DND-41 (cell line): ENCODE measurements around the gene ATP9B.
A peak's percentile ranks its signal among the peaks of the same experiment; 100 is the strongest.

Experiments used
- ATAC-seq: fragments of 200-7000 bp; cut with Tn5 transposase; 3 replicates; pipeline ENCODE4 v1.9.1; 2021; ENCODE audit warnings: low read depth; ENCODE audit not compliant: insufficient read depth
- DNase-seq: peaks from one replicate; pipeline ENCODE4 v3.0.0-alpha.2; 2020
- H2AFZ ChIP-seq: 2 replicates; pipeline ENCODE4 v1.6.0; 2012; ENCODE audit warnings: low read depth, low read length
- H3K27ac ChIP-seq: 2 replicates; pipeline ENCODE4 v1.5.1; 2012; ENCODE audit warnings: low read length, inconsistent platforms
- H3K27me3 ChIP-seq: fragments of 200-600 bp; sonication (generic); 2 replicates; pipeline ENCODE4 v1.6.0; 2012; ENCODE audit warnings: low read length, mild to moderate bottlenecking, inconsistent platforms; ENCODE audit not compliant: insufficient read depth, poor library complexity
- H3K36me3 ChIP-seq: 2 replicates; pipeline ENCODE4 v1.5.1; 2012; ENCODE audit warnings: low read length, inconsistent platforms; ENCODE audit not compliant: insufficient read depth
- H3K4me1 ChIP-seq: 2 replicates; pipeline ENCODE4 v1.5.1; 2012; ENCODE audit warnings: mild to moderate bottlenecking, low read length; ENCODE audit not compliant: insufficient read depth
- H3K4me2 ChIP-seq: 2 replicates; pipeline ENCODE4 v1.6.0; 2012; ENCODE audit warnings: mild to moderate bottlenecking, moderate library complexity, low read length, inconsistent platforms; ENCODE audit not compliant: insufficient read depth
- H3K4me3 ChIP-seq, 2 experiments: fragments of 200-600 bp in 1 of 2; shearing (Covaris generic) in 1 of 2; 2 replicates each; pipeline ENCODE4 v1.5.1; 2012 to 2016; ENCODE audit warnings: inconsistent platforms in 2 of 2, low read length in 2 of 2, mild to moderate bottlenecking in 2 of 2, low read depth in 1 of 2, moderate library complexity in 1 of 2
- H3K79me2 ChIP-seq: 2 replicates; pipeline ENCODE4 v1.6.0; 2012; ENCODE audit warnings: low read length, inconsistent platforms; ENCODE audit not compliant: insufficient read depth
- H3K9ac ChIP-seq: 2 replicates; pipeline ENCODE4 v1.6.0; 2012; ENCODE audit warnings: low read depth, mild to moderate bottlenecking, inconsistent platforms, low read length, moderate library complexity
- H3K9me3 ChIP-seq: 2 replicates; pipeline ENCODE4 v1.5.1; 2012; ENCODE audit warnings: low read length, moderate library complexity, mild to moderate bottlenecking, inconsistent platforms; ENCODE audit not compliant: insufficient read depth, severe bottlenecking
- H4K20me1 ChIP-seq: 2 replicates; pipeline ENCODE4 v1.6.0; 2012; ENCODE audit warnings: low read length; ENCODE audit not compliant: insufficient read depth
- EZH2 ChIP-seq: IDR thresholded peaks from 3 replicates; pipeline ENCODE4 v1.6.1; 2012; ENCODE audit warnings: borderline replicate concordance, low read depth, mild to moderate bottlenecking, moderate library complexity, low read length, inconsistent platforms; ENCODE audit not compliant: severe bottlenecking
- TF ChIP-seq, protein P1 (sequence below): IDR thresholded peaks from 2 replicates; pipeline ENCODE4 v1.5.1; 2012; ENCODE audit warnings: borderline replicate concordance, low read length, moderate library complexity, mild to moderate bottlenecking; ENCODE audit not compliant: poor library complexity, severe bottlenecking; ENCODE audit errors: extremely low read depth

ATP9B gene

DNA sequence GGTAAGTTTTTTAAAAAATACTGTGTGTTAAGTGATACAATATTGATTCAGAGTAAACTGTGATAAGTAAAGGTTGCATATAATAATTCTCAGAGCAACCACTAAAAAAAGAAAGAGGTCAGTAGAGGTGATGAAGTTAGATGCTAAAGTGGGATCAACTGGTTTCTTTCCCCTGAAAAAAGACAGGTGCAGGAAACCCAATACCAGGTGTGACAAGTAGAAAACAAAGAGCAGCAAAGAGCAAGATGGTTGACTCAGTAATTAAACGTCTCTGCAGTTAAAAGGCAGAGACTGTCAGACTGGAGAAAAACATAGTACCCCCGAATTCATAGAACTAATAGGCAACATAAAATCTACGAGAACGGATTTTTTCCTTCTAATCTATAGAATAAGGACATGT lies 128.3 kb downstream of the ATP9B start:
- H2AFZ ChIP-seq, result no peak overlapping the region
- no peak overlapping the region for H3K4me3 ChIP-seq
- no peak overlapping the region for H3K27ac ChIP-seq
- H3K36me3 ChIP-seq, result peaks cover 21% of the 10 kb centered on the region; the same call in 1 of the 2 replicates
- no peaks in the 10 kb centered on the region for H3K4me1 ChIP-seq
- H3K79me2 ChIP-seq, result no peaks in the 10 kb centered on the region
- no peaks in the 10 kb centered on the region for H4K20me1 ChIP-seq
- H3K9ac ChIP-seq, result no peak overlapping the region
- H3K4me2 ChIP-seq, result no peak overlapping the region
- DNase-seq, result no peak
- no peaks in the 10 kb centered on the region for H3K9me3 ChIP-seq
- no peak for ATAC-seq
- TF ChIP-seq, protein P1, sequence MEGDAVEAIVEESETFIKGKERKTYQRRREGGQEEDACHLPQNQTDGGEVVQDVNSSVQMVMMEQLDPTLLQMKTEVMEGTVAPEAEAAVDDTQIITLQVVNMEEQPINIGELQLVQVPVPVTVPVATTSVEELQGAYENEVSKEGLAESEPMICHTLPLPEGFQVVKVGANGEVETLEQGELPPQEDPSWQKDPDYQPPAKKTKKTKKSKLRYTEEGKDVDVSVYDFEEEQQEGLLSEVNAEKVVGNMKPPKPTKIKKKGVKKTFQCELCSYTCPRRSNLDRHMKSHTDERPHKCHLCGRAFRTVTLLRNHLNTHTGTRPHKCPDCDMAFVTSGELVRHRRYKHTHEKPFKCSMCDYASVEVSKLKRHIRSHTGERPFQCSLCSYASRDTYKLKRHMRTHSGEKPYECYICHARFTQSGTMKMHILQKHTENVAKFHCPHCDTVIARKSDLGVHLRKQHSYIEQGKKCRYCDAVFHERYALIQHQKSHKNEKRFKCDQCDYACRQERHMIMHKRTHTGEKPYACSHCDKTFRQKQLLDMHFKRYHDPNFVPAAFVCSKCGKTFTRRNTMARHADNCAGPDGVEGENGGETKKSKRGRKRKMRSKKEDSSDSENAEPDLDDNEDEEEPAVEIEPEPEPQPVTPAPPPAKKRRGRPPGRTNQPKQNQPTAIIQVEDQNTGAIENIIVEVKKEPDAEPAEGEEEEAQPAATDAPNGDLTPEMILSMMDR, result no peak
- TF ChIP-seq EZH2, result no peak
- H3K27me3 ChIP-seq, result no peaks in the 10 kb centered on the region

DNA sequence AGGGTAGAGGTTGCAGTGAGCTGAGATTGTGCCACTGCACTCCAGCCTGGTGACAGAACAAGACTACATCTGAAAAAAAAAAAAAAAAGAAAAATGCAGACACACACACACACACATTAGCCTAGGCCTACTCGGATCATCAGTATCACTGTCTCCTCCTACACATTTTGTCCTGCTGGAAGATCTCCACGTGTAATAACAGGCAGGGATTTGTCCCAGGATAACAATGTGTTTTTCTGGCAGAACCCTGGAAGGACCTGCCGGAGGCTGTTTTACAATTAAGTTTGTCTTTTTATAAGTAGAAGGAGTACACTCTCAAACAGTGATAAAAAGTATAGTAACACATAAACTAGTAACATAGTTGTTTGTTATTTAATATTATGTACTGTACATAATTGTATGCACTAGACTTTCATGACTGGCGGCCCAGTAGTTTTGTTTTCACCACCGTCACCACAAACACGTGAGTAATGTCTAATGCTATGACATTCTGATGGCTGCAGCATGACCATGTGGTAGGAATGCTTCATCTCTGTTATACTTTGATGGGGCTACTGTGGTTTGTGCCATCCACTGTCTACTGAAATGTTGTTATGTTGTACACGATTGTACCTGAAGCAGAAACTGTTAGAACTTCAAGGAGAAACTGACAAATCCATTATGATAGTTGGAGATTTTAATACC lies 130.6 kb downstream of the ATP9B start:
- TF ChIP-seq, protein P1, result no peak
- no peak for TF ChIP-seq EZH2
- H3K4me3 ChIP-seq, result no peak overlapping the region
- no peaks in the 10 kb centered on the region for H3K4me1 ChIP-seq
- no peak overlapping the region for H3K9ac ChIP-seq
- no peaks in the 10 kb centered on the region for H3K9me3 ChIP-seq
- H2AFZ ChIP-seq, result no peak overlapping the region
- H3K4me2 ChIP-seq, result no peak overlapping the region
- DNase-seq, result no peak
- peaks cover 9% of the 10 kb centered on the region; the same call in 1 of the 2 replicates for H3K36me3 ChIP-seq
- H3K27me3 ChIP-seq, result no peaks in the 10 kb centered on the region
- no peak overlapping the region for H3K27ac ChIP-seq
- H4K20me1 ChIP-seq, result no peaks in the 10 kb centered on the region
- ATAC-seq, result peak; percentile 39; the same call in 1 of the 3 replicates
- H3K79me2 ChIP-seq, result no peaks in the 10 kb centered on the region

DNA sequence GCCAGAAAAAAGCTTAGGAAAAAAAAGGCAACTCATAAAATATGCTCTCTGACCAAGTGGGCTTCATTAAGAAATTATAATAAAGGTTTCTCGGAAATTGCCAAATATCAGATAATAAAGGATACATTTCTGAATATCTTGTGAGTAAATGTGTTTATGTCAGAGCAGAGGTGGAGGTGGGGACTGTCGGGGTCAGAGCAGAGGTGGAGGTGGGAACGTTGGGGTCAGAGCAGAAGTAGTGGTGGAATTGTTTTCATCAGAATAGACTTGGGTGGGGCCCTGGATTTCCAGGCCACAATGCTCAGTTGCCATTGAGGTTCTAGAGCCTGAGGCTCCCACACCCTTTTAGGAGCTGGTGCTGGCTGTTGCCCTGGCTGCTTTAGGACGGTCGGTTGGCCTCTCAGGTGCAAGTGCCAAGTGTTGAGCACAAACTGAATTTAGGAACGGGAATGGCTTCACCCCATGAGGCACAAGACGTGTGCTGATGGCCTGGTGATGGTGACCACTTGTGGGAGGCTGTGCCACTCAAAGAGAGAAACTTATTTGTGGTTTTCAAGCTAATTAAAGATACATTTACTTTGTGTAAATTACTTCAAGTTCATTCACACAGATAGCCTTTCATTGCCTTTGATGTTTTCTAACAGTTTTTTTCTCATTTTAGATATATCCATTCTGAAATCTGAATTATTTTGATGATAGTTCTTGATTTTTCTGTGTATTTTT lies 131.5 kb downstream of the ATP9B start:
- H4K20me1 ChIP-seq, result no peaks in the 10 kb centered on the region

More for the DNA sequence above, 131.5 kb downstream of the ATP9B start:
- H3K27ac ChIP-seq, result no peak overlapping the region
- H3K4me2 ChIP-seq, result no peak overlapping the region
- H3K9ac ChIP-seq, result no peak overlapping the region
- no peak overlapping the region for H3K4me3 ChIP-seq
- DNase-seq (no peak), ATAC-seq (no peak)
- H2AFZ ChIP-seq, result no peak overlapping the region
- H3K4me1 ChIP-seq, result no peaks in the 10 kb centered on the region
- TF ChIP-seq, protein P1, result no peak
- TF ChIP-seq EZH2, result no peak
- no peaks in the 10 kb centered on the region for H3K79me2 ChIP-seq
- H3K27me3 ChIP-seq, result no peaks in the 10 kb centered on the region
- H3K36me3 ChIP-seq, result peaks cover 5% of the 10 kb centered on the region; the same call in 1 of the 2 replicates
- H3K9me3 ChIP-seq, result no peaks in the 10 kb centered on the region
